Measurements from ENCODE around the gene NMNAT2. TPM values are rescaled to one million over a fixed set of nuclear protein-coding genes. Genes with fewer than 3 reads are reported as not detected.
A peak's percentile ranks its signal among the peaks of the same experiment; 100 is the strongest.

The NMNAT2 gene
- total and polyA plus RNA-seq, 12 donors = 0.23 to 5.8 (median 2.1) TPM

GRCh38 chr1:183247484-183247883 lies 170.7 kb downstream of the NMNAT2 start:
- Histone ChIP-seq H3K27me3 (no peaks in the 10 kb centered on the region), H3K27ac (no peak overlapping the region), H3K4me3 (no peak overlapping the region), H3K9me3 (peaks cover 0 to 8% (median 0%) of the 10 kb centered on the region in 11 donors), H3K4me1 (peaks cover 0 to 41% (median 19%) of the 10 kb centered on the region in 9 donors), H3K36me3 (no peaks in the 10 kb centered on the region)
- intact Hi-C loops (cut with DNase I) = loop anchor here in 1 of 10 donors (2.0 kb wide), 1 partner anchor 19 kb away; no protein-coding TSS in a partner anchor
- no peak for DNase-seq
- ATAC-seq = no peak
- TF ChIP-seq CTCF (IDR thresholded peaks at IDR 0.05) = no peak
- WGBS, 2 donors = 94 to 97% methylated on average over 3 of the region's 3 CpGs

GRCh38 chr1:183247066-183247465 lies 171.1 kb downstream of the NMNAT2 start:
- Histone ChIP-seq H3K27ac (no peak overlapping the region), H3K4me3 (no peak overlapping the region), H3K9me3 (peaks cover 0 to 8% (median 0%) of the 10 kb centered on the region in 11 donors), H3K36me3 (no peaks in the 10 kb centered on the region), H3K4me1 (peaks cover 0 to 45% (median 22%) of the 10 kb centered on the region in 9 donors), H3K27me3 (no peaks in the 10 kb centered on the region)
- no peak for TF ChIP-seq CTCF (IDR thresholded peaks at IDR 0.05)
- 94% methylated on average over 11 of the region's 11 CpGs for WGBS, 2 donors
- intact Hi-C loops (cut with DNase I) = loop anchor here in 1 of 10 donors (2.0 kb wide), 1 partner anchor 20 kb away; no protein-coding TSS in a partner anchor
- ATAC-seq = no peak
- DNase-seq = no peak

GRCh38 chr1:183246436-183246835 lies 171.7 kb downstream of the NMNAT2 start:
- Histone ChIP-seq H3K9me3 (peaks cover 0 to 8% (median 0%) of the 10 kb centered on the region in 11 donors), H3K27ac (peak overlapping the region in 1 of 10 donors; percentile 82), H3K4me3 (no peak overlapping the region), H3K4me1 (peaks cover 0 to 51% (median 29%) of the 10 kb centered on the region in 9 donors), H3K27me3 (no peaks in the 10 kb centered on the region), H3K36me3 (no peaks in the 10 kb centered on the region)
- DNase-seq (no peak), ATAC-seq (no peak)
- TF ChIP-seq CTCF (IDR thresholded peaks at IDR 0.05) = no peak
- intact Hi-C loops (cut with DNase I) = loop anchor here in 1 of 10 donors (2.0 kb wide), 1 partner anchor 20 kb away; no protein-coding TSS in a partner anchor

- ATAC-seq (no peak), DNase-seq (no peak)
- H3K4me1 ChIP-seq = peaks cover 0 to 58% (median 37%) of the 10 kb centered on the region in 9 donors
- intact Hi-C loops (cut with DNase I) = no loop called here
- H3K27me3 ChIP-seq = no peaks in the 10 kb centered on the region
- H3K4me3 ChIP-seq = no peak overlapping the region
- TF ChIP-seq CTCF (IDR thresholded peaks at IDR 0.05) = no peak
- H3K9me3 ChIP-seq = peaks cover 0 to 4% (median 0%) of the 10 kb centered on the region in 11 donors
- WGBS, 2 donors = 94 to 95% methylated on average over 3 of the region's 3 CpGs
- peak overlapping the region in 4 of 10 donors; percentile 53 to 90 (median 73) for H3K27ac ChIP-seq
- no peaks in the 10 kb centered on the region for H3K36me3 ChIP-seq
These were observed 172.8 kb downstream of the NMNAT2 start for GRCh38 chr1:183245357-183245756.
